Mesothelial cell of epicardium (in vitro differentiated cells): ENCODE measurements around the gene NDUFAF4. TPM values are rescaled to one million over a fixed set of nuclear protein-coding genes. Genes with fewer than 3 reads are reported as not detected.

Experiments
- DNase-seq, 2 experiments: peaks; one replicate each; pipeline ENCODE4 v3.0.0; 2021; ENCODE audit warnings: low spot score in 2 of 2; ENCODE audit not compliant: unreplicated experiment in 2 of 2
- H3K27ac Mint-ChIP-seq: 2 replicates; pipeline ENCODE4 v1.8.0; 2021; ENCODE audit warnings: mixed read lengths
- H3K27me3 Mint-ChIP-seq: 2 replicates; pipeline ENCODE4 v1.8.0; 2021; ENCODE audit warnings: low read depth, mixed read lengths
- H3K36me3 Mint-ChIP-seq: 2 replicates; pipeline ENCODE4 v1.8.0; 2021; ENCODE audit warnings: mixed read lengths
- H3K4me1 Mint-ChIP-seq: 2 replicates; pipeline ENCODE4 v1.8.0; 2021; ENCODE audit warnings: mixed read lengths
- H3K4me3 Mint-ChIP-seq: 2 replicates; pipeline ENCODE4 v1.8.0; 2021; ENCODE audit warnings: mild to moderate bottlenecking, moderate library complexity, mixed read lengths
- H3K9me3 Mint-ChIP-seq: 2 replicates; pipeline ENCODE4 v1.8.0; 2021; ENCODE audit warnings: mixed read lengths
- total RNA-seq: library from RNA; stranded (reverse); gene quantifications from 3 replicates; pipeline ENCODE4 v1.2.1, GENCODE V29; 2021
- TF ChIP-seq, protein P1 (sequence below): fragments of 200-600 bp; sonication (generic); IDR thresholded peaks from one replicate; pipeline ENCODE4 v1.5.0; 2021; ENCODE audit warnings: antibody characterized with exemption; ENCODE audit not compliant: unreplicated experiment

Gene NDUFAF4
- total RNA-seq, 1 donor from 2014 or later: 40.6 TPM

DNA sequence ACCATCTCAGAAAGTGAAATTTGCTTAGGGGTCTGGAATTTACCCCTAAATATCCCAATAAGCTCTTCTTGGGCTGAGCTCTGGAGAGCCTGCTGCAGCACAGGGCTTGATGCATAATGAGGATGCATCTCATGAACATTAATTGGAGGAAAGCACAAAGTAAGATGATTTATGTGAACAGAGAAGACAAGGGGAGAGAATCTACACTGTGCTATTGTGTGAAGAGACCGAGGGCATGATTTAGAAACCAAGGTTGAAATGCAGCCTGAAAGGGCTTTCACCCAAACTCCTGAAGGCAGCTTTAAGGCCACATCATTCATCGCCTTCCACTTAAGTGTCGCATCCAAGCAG lies 32.7 kb downstream of the NDUFAF4 start:
- TF ChIP-seq, protein P1, sequence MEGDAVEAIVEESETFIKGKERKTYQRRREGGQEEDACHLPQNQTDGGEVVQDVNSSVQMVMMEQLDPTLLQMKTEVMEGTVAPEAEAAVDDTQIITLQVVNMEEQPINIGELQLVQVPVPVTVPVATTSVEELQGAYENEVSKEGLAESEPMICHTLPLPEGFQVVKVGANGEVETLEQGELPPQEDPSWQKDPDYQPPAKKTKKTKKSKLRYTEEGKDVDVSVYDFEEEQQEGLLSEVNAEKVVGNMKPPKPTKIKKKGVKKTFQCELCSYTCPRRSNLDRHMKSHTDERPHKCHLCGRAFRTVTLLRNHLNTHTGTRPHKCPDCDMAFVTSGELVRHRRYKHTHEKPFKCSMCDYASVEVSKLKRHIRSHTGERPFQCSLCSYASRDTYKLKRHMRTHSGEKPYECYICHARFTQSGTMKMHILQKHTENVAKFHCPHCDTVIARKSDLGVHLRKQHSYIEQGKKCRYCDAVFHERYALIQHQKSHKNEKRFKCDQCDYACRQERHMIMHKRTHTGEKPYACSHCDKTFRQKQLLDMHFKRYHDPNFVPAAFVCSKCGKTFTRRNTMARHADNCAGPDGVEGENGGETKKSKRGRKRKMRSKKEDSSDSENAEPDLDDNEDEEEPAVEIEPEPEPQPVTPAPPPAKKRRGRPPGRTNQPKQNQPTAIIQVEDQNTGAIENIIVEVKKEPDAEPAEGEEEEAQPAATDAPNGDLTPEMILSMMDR: no peak
- Mint-ChIP-seq H3K36me3 (peaks cover 2% of the 10 kb centered on the region), H3K9me3 (no peaks in the 10 kb centered on the region), H3K4me1 (peaks cover 29% of the 10 kb centered on the region), H3K27me3 (no peaks in the 10 kb centered on the region), H3K4me3 (no peak overlapping the region), H3K27ac (no peak overlapping the region)
- no peak for DNase-seq

DNA sequence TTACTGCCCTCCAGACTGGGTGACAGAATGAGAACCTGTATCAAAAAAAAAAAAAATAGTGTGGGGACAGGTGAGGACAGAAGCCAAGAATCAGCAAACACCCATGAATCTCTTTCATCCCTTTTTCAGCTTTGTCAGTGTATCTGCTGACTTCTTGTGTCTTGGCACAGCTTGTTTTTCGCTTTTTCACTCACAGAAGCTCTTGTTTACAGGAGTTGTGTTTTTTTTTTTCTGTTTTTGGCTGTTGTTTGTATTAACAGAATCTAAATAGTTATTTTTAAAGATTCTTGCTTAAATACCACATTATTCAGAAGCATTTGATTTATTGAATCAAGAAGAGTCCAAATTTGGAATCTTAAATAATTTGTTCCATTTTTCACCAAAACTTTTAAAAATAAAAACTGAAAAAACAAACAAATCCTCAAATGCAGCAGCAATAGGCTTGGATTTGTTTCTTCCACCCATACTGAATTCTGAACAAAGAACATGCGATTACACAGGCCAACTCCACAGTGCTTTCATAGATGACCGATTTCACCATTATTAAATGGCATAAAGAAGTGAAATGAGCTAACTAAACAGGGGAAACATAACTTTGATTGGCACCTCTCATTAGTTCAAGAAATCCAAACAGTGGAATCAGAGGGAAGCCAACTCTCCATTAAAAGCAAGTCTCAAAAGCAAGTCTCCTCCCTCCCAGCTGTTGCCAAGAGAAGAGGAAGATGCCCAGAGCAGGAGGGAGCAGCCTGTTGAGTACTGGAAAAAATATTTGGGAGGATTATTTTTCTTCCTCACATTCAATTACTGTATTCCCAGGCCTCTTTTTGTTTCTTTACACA lies 33.3 kb downstream of the NDUFAF4 start:
- Mint-ChIP-seq H3K27me3 (no peaks in the 10 kb centered on the region), H3K36me3 (peaks cover 2% of the 10 kb centered on the region)

DNA sequence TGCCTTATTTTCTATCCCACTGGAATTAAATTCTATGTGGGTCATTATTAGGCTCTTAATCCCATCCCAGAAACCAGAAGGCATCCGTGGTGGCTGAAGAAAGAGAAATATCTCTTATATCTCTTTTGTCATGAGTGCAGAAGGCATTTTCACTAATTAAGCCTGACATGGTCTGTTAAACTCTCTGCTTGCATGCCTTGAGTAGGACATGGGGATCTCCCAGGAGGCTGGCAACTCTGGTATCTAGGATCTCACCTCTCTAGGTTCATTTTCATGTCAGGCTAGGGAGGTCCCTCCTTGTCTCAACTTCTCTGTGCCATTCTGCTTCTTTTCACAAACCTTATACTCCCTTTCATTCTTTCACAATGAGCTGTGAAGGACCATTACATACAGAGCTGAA lies 35.1 kb downstream of the NDUFAF4 start:
- Mint-ChIP-seq H3K9me3 (no peaks in the 10 kb centered on the region), H3K4me3 (no peak overlapping the region)

More for the DNA sequence above, 33.3 kb downstream of the NDUFAF4 start:
- Mint-ChIP-seq H3K4me3 (no peak overlapping the region), H3K4me1 (peaks cover 31% of the 10 kb centered on the region), H3K27ac (no peak overlapping the region), H3K9me3 (no peaks in the 10 kb centered on the region)
- no peak for DNase-seq
- TF ChIP-seq, protein P1: no peak

DNA sequence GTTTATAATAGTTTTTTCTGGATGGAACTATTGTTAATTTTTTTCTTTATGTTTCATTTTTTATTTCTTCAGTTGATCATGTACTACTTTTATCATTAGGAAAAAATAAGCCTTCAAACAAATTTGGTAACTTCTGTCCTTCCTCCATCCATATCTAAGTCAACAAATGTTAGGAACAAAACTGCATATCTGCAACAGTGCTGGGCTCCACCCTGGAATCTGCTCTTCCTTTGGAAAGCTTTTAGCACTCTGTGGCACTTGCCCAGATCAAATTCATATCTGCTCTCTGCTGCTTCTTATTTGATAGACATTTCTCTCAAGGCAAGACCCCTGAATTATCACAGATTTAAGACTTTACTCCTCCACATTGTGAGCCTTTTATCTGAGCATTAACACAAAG lies 36.1 kb downstream of the NDUFAF4 start:
- peaks cover 51% of the 10 kb centered on the region for H3K4me1 Mint-ChIP-seq
- no peaks in the 10 kb centered on the region for H3K27me3 Mint-ChIP-seq
- peaks cover 2% of the 10 kb centered on the region for H3K36me3 Mint-ChIP-seq
- H3K27ac Mint-ChIP-seq: peak overlapping the region; percentile 89
- H3K4me3 Mint-ChIP-seq: no peak overlapping the region
- no peak for DNase-seq
- TF ChIP-seq, protein P1: no peak
- no peaks in the 10 kb centered on the region for H3K9me3 Mint-ChIP-seq

More for the DNA sequence above, 35.1 kb downstream of the NDUFAF4 start:
- Mint-ChIP-seq H3K4me1 (peaks cover 41% of the 10 kb centered on the region), H3K36me3 (peaks cover 2% of the 10 kb centered on the region), H3K27me3 (no peaks in the 10 kb centered on the region), H3K27ac (peak overlapping the region; percentile 72)
- no peak for DNase-seq
- TF ChIP-seq, protein P1: no peak

DNA sequence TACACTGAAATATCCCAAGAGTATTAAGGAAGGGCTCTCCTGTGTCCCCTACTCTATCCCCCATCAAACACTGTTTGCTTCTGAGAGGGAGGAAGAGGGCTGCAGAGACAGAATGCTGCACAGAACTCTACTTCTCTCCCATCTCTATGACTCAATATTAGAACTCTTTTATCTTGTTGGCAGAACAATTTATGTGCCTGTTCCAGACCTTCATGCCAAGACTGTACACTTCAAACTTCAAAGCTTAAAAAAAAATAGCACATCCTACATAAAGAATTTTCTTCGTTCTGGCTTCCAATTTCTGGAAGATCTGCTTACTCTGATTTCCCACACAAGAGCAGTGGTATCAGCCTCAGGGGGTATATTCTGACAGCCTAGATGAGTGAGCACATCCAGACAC lies 40.8 kb downstream of the NDUFAF4 start:
- Mint-ChIP-seq H3K27me3 (no peaks in the 10 kb centered on the region), H3K36me3 (peaks cover 4% of the 10 kb centered on the region), H3K9me3 (peaks cover 15% of the 10 kb centered on the region), H3K27ac (peak overlapping the region; percentile 33), H3K4me3 (no peak overlapping the region), H3K4me1 (peaks cover 39% of the 10 kb centered on the region)
- TF ChIP-seq, protein P1: no peak
- DNase-seq: no peak
